Heart left ventricle (tissue), 13 donors: ENCODE measurements around the gene PRKRIP1.

Source experiments
- POLR2A ChIP-seq, 2 donors: fragments of 450-650 bp; IDR thresholded peaks; one replicate each; pipeline ENCODE4 v1.6.1; 2017; ENCODE audit warnings: antibody characterized with exemption in 2 of 2, mild to moderate bottlenecking in 2 of 2, moderate library complexity in 2 of 2
- TF ChIP-seq, protein P1 (sequence below), 12 donors: fragments of 200-600 bp; sonication (generic) in 4 of 12; IDR thresholded peaks; one replicate each; pipeline versions ENCODE4 v1.5.0 to v1.8.0; 2018 to 2022; ENCODE audit warnings: antibody characterized with exemption in 12 of 12, mild to moderate bottlenecking in 5 of 12
- donor health status: ischemic (EF 13 %, LVEDD 7.1; RV severe dilation, severe dysfunction).
- donor health status: DM: no; HTN: yes; CAD: no.
- donor health status: DM: no; HTN: no; CAD: no.
- donor health status: ischemic (EF 25% LVEDD 6.9; RV normal size, moderate dysfunction).
- donor health status: ischemic (EF 25% LVEDD 5.7; RV mildly dilated, moderate dysfunction).
- donor health status: ischemic (EF 35%, LVEDD 5.7; RV mildly dilated, moderate dysfunction).
- donor health status: nonischemic (EF 11% LVEDD 7.7; RV severe dilation, severe dysfunction).
- donor health status: DM: yes; HTN: yes; CAD: no.
- donor health status: PGD.
- donor health status: ischemic (EF 29% LVEDD 5.4; RV normal size, mild dysfunction).
- donor health status: nonischemic (EF 23%, LVEDD 6.1; RV moderate dilation, normal function).

DNA sequence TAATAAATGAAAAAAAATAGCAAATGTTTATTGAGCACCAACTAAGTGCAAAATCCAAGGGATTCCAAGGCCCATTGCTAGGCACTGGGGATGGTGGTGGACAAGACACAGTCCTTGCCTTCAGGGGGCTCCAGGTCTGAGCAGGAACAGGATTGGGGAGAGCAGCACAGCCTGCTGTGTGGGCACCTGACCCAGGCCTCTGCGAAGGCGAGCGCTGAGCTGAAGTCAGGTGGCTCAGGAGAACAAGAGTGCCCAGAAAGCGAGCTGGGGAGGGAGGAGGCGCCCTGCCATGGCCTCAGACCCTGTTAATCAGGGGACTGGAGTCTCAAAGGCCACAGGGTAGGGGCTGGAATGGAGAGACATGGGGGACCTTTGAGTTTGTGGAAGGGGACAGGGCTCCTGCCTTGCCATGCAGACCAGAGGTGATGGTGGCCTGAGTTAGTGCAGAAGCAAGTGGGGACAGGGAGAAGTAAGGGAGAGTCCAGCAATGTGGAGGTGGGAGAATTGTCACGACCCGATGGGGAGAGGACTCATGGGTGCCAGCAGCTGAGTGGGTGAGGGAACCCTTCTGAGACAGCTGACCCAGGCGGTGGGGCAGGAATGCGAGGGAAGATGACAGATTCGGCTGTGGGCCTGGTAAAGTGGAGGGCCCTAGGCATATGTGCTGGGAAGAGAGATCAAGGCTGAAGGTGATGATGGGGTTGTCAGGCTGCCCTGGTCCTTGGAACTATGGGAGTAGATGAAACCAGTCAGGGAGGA lies 33.2 kb downstream of the PRKRIP1 start:
- TF ChIP-seq POLR2A (IDR thresholded peaks at IDR 0.05): no peak
- TF ChIP-seq, protein P1, sequence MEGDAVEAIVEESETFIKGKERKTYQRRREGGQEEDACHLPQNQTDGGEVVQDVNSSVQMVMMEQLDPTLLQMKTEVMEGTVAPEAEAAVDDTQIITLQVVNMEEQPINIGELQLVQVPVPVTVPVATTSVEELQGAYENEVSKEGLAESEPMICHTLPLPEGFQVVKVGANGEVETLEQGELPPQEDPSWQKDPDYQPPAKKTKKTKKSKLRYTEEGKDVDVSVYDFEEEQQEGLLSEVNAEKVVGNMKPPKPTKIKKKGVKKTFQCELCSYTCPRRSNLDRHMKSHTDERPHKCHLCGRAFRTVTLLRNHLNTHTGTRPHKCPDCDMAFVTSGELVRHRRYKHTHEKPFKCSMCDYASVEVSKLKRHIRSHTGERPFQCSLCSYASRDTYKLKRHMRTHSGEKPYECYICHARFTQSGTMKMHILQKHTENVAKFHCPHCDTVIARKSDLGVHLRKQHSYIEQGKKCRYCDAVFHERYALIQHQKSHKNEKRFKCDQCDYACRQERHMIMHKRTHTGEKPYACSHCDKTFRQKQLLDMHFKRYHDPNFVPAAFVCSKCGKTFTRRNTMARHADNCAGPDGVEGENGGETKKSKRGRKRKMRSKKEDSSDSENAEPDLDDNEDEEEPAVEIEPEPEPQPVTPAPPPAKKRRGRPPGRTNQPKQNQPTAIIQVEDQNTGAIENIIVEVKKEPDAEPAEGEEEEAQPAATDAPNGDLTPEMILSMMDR (IDR thresholded peaks at IDR 0.05): no peak
